Transverse colon (tissue), 4 donors: ENCODE results near the gene LRIG1.
A peak's percentile ranks its signal among the peaks of the same experiment; 100 is the strongest.

ENCODE experiments used
- CTCF ChIP-seq, 5 experiments: fragments of 200-600 bp in 3 of 5; fragments of 450-650 bp in 2 of 5; sonication (generic) in 3 of 5; IDR thresholded peaks; 1 replicate in 2 of 5; 2 replicates in 3 of 5; pipeline ENCODE4 v1.5.1; 2016 to 2017; ENCODE audit warnings: antibody characterized with exemption in 5 of 5, inconsistent platforms in 3 of 5, mild to moderate bottlenecking in 2 of 5, moderate library complexity in 1 of 5
- EP300 ChIP-seq: sonication (generic); formaldehyde crosslinking; IDR thresholded peaks from one replicate; pipeline ENCODE4 v1.6.1; 2017; ENCODE audit warnings: antibody characterized with exemption, low read depth
- POLR2AphosphoS5 ChIP-seq, 3 donors: sonication (generic); formaldehyde crosslinking; IDR thresholded peaks; one replicate each; pipeline ENCODE4 v1.6.1; 2016; ENCODE audit warnings: antibody characterized with exemption in 3 of 3

GRCh38 chr3:66485291-66485968 is 15.4 kb downstream of the LRIG1 start:
- TF ChIP-seq EP300: peak; percentile 57
- no peak for TF ChIP-seq CTCF (IDR thresholded peaks at IDR 0.05)
- peak; percentile 9 to 60 (median 44) for TF ChIP-seq POLR2AphosphoS5 (IDR thresholded peaks at IDR 0.05)
